HG03558 (cell line): ENCODE results near the gene MRFAP1L1.
"Not testable (repeated sequence)": the region's sequence is repeated elsewhere in the genome, so short reads cannot be mapped to it uniquely, and the experiment has no call there.

ENCODE experiments used
- ATAC-seq: cut with Tn5 transposase; IDR thresholded peaks from one replicate; pipeline ENCODE4 v1.9.1; 2021; ENCODE audit warnings: moderate number of reproducible peaks; ENCODE audit not compliant: unreplicated experiment; ENCODE audit errors: extremely low read depth

Gene MRFAP1L1

DNA sequence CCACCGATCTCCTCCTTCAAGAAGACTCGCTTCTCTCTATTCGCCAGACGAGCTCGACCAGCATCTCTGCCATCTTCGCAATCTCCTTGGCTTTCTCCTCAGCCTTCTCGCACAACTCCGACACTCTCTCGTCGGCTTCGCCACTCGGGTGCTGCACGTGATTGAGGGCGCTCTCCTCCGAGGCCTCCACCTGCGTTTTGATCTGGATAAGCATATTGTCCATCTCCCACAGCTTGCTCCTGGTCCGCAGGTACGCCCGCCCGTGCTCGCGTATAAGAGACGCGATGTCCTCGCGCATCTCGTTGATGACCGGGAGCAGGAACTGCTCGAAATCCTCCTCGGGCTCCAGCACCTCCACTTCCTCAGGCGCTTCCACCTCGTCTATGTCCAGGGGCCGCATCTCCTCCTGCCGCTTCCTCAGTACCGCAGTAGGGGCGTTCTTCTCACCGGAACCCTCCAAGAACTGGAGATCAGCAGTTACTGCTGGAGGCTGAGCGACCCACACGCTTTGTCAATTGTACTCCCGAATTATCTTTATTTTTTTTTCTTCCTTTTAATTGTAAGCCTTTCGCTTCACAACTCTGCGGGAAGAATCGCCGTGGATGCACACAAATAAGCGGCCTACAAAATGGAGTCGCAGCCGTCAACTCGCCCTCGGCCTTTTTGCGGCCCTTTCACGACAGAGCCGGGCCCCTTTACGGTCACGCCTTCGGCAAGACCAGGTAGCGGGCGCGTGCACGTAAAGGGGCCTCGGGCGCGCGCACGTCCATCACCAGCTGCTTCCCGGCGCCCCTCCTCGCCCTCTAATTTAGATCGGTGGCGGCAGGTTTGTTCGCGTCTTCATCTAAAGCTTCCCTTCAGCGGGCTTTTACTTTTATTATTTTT is at the start of gene MRFAP1L1:
MRFAP1L1 (minus strand) TSS at position 636 of the 885 bp plus-strand sequence; CDS start at position 400, 236 bp downstream.
- peak; percentile 36 for ATAC-seq

- no peak for ATAC-seq
Observed at GRCh38 chr4:6758728-6759127, 49.1 kb upstream of the MRFAP1L1 start.

DNA sequence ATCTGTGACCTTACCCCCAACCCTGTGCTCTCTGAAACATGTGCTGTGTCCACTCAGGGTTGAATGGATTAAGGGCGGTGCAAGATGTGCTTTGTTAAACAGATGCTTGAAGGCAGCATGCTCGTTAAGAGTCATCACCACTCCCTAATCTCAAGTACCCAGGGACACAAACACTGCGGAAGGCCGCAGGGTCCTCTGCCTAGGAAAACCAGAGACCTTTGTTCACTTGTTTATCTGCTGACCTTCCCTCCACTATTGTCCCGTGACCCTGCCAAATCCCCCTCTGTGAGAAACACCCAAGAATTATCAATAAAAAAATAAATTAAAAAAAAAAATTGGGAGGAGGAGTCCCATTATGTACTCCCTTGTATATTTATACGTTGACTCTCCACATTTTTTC is 46.7 kb upstream of the MRFAP1L1 start:
- ATAC-seq = not testable (repeated sequence)

GRCh38 chr4:6755088-6755753 is 45.6 kb upstream of the MRFAP1L1 start:
- ATAC-seq = no peak

DNA sequence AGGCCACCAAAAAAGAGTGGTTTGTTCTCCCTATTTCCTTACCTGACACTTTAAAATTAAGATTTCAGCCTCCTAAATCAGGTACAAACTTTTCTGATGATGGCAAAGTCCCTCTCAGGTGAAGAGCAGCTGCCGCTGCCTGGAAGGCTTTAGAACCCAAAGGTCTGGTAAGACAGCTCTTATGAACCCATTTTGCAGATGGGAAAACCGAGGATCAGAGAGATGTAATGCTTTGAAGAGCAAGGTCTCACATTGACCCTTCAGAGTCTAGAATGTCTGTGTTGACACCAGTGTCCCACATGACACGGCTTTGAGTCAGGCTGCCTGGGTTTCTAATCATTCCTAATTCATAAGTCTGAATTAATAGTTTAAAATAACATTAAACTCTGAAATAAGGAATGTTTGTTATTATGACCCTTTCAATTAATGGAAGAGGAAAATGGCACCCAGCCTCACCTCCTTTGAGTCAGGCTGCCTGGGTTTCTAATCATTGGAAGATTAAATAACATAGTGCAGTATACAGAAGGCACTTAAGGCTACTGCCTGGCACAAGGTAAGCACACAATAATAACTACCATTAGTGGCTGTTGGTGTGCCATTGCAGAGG is 44.9 kb upstream of the MRFAP1L1 start:
- ATAC-seq = no peak

DNA sequence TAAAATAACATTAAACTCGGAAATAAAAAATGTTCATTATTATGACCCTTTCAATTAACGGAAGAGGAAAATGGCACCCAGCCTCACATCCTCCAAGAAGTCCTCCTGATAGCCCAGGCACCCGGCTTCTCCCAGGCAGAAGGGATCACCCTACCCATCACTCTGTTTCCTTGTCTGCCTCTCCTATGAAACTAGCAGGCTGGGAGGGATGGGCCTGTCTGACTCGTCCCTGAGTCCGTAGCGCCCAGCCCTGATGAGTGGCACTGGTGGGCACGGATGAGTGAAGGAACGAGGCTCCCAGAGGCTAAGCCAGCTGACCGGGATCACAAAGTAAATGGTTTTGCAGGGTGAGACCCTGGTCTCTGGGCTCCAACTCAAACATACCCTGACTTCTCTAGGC is 44.2 kb upstream of the MRFAP1L1 start:
- ATAC-seq = no peak

DNA sequence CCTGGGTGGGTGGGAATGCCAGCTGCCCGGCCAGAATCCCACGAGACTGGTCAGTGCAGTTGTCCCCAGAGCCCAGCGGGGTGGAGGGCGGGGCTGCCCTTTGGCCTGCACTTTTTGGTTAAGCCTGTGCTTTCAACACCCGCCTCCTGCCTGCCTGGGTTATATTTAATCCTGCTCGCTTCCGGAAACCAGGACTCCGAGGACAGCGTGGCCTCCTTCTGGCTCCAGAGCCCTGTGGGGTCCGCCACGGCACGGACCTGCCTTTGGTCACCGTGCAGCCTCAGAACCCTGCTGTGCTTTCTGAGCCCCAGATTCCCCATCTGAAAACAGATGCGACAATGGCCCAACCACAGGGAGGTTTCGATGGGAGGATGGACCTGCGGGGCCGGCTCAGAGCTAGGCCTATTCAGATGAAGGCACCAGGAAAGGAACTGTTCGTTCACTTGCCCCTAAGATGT is 43.5 kb upstream of the MRFAP1L1 start:
- no peak for ATAC-seq

DNA sequence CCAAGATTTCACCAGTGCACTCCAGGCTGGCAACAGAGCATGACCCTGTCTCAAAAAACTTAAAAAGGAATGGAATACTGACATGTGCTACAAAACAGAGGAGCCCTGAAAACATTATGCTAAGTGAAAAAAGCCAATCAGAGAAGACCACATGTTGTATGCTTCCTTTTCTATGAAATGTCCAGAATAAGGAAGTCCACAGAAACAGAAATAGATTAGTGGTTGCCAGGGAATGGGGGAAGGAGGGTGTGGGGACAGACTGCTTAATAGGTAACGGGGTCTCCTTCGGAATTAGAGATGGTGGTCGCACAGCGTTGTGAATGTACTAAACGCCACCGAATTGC is 42.8 kb upstream of the MRFAP1L1 start:
- no peak for ATAC-seq

- ATAC-seq = no peak
Observed at GRCh38 chr4:6751611-6752485, 42.2 kb upstream of the MRFAP1L1 start.

DNA sequence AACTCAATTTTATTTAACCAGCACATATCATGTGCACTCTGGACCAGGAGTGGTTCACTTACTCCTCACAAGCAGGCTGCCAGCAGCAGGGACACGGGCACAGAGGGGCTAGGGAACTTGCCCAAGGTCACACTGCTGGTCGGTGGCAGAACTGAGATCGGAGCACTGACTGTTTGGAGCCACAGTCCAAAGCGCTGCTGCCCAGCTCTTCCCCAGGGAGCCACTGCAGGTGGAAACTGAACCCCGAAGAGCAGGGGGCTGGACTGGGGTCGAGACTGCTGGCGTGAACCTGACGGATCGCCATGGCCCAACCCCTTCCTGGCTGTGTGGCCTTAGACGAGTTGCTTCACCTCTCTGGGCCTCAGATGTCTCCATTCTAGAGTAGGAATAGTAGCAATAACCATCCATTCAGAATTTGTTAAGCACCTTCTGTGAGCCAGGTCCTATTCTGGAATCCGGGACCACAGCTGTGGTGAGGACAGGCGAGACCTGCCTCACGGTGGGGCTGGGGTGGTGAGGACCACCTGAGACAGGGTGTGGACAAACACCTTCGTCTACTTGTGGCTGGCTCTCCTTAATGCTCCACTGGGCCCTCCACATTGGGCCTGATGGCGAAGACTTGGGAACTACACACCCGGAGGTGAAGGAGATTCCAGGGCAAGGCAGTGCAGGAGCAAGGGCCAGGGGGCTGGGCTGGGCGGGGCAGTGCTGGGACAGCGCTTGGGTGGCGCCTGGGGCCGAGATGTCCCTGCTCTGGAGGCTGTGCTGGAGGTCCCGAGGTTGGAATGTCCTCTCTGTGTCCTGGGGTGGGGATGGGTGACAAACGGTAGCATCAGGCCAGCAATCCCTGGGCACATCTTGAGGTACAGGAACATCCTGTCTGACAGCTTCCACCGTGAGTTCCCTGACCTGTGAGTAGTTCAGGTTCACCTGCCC is 40.9 kb upstream of the MRFAP1L1 start:
- no peak for ATAC-seq

DNA sequence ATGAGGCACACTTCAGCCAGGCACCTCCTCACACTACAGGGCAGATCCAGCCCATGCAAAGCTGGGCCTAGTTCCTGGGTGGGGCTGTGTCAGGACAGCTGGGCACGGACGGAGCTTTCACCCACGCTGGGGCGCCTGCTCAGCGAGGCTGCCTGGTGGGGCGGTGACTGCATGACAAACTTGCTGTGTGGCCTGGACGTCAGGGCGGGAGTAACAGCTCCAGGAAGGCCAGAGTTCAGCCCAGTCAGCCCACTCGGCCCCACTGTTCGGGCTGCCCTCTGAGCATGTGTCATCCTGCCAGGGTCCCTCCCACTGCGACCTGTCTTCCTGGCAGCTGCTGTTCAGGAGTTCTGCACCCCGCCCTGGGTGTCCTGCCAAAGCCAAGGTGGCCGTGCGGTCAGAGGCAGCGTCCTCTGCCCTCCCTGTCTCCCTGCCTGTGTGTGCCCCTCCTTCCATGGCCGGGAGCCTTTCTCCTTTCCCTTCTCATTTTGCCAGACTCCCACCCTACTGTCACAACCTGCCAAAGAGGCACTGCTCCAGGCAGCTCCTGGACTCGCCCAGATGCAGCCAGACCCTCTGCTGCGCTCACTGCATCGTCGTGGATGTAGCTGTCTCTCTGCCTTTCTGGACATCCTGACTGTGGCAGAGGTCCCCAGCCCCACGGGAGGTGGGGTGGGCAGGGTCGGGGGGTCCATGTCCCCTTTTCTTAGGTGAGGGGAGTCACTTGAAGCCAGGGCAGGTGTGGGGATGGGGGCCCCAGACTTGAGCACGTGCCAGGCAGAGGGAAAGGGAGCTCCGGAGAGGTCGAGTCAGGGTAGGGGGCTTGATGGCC is 39.9 kb upstream of the MRFAP1L1 start:
- no peak for ATAC-seq

- no peak for ATAC-seq
Observed at GRCh38 chr4:6748286-6748685, 38.6 kb upstream of the MRFAP1L1 start.

- ATAC-seq = no peak
Observed at GRCh38 chr4:6747294-6748051, 37.8 kb upstream of the MRFAP1L1 start.

- ATAC-seq = no peak
Observed at GRCh38 chr4:6746721-6747293, 37.1 kb upstream of the MRFAP1L1 start.

DNA sequence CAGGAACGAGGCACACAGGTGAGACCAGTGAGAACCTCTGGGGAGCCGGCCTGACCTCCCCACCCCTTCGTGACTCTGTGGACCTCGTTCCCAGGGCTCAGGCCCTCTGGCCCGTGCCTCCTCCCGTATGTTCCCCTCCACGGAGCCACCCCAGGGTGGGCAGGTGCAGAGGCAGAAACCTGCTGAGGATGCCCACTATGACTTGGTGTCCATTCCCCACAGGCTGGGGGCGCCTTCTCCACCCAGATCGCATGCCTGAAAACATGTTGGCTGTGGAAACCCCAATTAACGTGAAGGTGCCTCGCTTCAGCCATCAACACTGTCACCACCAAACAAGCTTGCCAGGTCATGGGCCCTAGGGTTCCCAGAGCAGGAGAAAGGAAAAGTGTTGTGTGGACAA is 33.3 kb upstream of the MRFAP1L1 start:
- no peak for ATAC-seq

GRCh38 chr4:6742507-6742906 is 32.8 kb upstream of the MRFAP1L1 start:
- ATAC-seq = no peak

DNA sequence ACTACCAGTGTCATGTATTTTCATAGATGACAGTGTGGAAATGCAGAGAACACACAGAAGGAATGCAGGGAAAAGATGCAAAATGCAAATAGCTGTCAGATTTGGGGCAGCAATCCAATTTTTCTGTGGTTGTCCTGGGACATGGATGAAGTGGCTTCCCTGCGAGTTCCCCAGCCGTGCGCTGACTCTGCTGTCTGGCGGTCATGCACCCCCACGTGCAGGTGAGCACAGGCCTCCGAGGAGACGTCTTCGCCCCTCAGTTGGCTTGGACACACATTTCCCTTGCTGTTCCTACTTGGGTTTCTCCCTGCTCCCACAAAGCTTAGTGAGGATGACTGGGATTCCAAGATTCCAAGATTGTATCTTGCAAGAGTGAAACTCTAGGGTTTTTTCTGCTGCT is 30.7 kb upstream of the MRFAP1L1 start:
- ATAC-seq = no peak
